Measurements from ENCODE around the gene POLG.

The POLG gene

DNA sequence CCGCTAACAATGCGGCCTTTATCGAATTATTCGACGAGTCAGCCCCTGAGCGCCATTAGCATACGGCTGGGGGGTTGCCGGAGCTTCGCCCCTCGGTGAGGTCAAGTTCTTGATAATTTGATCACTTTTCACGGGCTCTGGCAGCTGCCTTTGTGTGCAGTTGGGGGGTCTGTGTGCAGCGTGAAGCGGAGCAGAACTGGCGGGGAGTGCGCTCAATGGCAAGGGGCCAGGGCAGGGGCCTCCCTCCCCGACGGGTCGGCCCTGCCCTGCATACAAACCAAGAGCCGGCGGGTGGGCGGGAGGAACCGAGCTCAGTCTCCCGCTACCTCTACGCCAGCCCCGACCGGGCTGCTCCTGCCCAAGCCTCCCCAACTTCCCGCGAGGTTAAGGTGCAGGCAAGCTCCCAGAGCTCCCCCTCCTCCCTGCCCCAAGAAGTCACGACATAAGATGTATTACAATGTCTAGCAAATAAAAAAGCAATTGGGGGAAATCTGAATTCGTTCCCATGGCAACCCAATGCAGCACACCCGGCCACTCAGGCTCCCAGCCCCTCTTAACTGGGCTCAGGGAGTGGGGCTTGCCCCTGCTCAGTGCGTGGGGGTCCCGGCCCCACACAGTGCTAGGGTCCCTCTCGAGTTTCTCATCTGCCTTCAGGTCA is 34.1 kb upstream of the POLG start:
- H3K27ac ChIP-seq, result peak overlapping the region; percentile 59; the same call in 1 of the 2 replicates
- TF ChIP-seq, protein P1, sequence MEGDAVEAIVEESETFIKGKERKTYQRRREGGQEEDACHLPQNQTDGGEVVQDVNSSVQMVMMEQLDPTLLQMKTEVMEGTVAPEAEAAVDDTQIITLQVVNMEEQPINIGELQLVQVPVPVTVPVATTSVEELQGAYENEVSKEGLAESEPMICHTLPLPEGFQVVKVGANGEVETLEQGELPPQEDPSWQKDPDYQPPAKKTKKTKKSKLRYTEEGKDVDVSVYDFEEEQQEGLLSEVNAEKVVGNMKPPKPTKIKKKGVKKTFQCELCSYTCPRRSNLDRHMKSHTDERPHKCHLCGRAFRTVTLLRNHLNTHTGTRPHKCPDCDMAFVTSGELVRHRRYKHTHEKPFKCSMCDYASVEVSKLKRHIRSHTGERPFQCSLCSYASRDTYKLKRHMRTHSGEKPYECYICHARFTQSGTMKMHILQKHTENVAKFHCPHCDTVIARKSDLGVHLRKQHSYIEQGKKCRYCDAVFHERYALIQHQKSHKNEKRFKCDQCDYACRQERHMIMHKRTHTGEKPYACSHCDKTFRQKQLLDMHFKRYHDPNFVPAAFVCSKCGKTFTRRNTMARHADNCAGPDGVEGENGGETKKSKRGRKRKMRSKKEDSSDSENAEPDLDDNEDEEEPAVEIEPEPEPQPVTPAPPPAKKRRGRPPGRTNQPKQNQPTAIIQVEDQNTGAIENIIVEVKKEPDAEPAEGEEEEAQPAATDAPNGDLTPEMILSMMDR (conservative IDR thresholded peaks at IDR 0.05), result no peak

DNA sequence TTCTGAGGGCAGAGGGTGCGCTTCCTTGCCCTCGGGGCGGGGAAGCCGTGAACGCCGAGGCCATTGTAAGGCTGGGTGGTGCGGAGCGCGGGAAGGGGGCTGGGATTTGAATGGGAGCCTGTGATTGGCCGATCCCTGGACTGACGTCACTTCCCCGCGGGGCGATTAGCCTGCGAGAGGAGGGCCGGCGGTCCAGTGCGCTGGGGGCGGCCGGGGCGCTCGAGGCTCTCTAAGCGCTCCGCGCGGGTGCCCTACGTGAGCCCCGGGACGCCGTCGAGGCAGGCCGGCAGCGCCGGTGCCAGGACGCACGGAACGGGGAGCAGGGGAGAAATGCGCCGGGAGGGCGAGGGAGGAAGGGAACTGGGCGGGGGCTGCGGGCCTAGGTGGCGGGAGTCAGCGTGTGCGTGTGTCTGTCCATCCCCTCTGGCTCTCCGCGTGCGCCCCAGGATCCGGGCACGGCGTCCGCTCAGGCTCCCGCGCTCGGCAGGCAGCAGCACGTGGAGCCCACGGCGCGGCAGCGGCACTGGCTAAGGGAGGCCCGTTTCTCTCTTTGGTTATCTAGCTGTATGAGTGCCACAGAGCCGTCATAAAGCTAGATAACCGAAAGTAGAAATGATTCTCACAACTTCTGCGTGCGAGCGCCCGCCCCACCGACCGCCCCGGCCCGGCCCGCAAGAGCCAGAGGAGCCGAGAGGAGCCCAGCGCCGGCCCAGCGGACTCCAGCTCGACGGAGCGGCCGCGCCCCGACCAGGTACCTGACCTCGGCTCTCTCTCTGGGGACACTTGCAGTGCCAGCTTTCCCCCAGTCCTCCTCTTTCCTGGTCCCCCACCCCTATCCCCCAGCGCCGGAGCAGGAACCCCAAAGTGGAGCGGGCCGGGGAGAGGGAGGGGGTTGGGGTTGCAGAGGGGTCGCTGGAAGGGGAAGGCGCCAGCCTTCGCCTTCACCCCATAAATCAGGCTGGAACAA is 33.1 kb upstream of the POLG start:
- TF ChIP-seq, protein P1 (conservative IDR thresholded peaks at IDR 0.05), result no peak
- peak overlapping the region; percentile 59; the same call in 1 of the 2 replicates for H3K27ac ChIP-seq

DNA sequence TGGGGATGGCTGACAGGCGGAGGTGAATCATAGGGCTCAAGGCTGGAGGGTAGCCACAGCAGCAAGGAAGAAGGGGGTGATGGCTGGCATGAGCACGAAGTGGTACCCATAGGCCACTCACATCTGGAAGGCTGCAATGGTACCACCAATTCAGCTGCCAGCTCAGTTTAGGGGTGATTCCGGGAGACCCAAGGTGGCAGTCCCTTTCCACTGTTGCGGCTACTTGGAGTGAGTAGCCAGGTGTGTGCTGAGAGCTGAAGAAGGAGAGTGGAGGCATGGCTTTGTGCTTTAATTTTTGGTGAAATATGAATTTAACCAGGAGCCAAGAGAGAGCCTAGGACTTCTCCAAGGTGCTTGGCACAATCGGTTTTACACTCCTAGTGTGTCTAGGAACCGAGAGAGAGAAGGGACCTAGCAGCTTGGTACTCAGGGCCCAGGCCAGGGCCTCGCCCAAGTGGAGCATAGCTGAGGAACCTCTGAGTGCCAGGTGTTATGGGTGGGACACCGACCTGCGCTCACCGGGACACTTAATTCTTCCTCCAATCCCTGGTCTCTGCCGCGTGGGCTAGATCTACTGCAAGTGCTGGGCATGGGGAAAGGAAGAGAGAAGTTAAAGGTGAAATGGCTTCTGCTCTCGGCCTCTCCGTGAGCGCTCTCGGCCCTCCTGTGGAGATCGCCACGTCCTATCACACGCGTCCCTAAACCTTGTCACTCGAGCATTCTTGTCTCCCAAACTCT is 32.2 kb upstream of the POLG start:
- TF ChIP-seq, protein P1 (conservative IDR thresholded peaks at IDR 0.05), result no peak
- H3K27ac ChIP-seq, result peak overlapping the region; percentile 59; the same call in 1 of the 2 replicates

DNA sequence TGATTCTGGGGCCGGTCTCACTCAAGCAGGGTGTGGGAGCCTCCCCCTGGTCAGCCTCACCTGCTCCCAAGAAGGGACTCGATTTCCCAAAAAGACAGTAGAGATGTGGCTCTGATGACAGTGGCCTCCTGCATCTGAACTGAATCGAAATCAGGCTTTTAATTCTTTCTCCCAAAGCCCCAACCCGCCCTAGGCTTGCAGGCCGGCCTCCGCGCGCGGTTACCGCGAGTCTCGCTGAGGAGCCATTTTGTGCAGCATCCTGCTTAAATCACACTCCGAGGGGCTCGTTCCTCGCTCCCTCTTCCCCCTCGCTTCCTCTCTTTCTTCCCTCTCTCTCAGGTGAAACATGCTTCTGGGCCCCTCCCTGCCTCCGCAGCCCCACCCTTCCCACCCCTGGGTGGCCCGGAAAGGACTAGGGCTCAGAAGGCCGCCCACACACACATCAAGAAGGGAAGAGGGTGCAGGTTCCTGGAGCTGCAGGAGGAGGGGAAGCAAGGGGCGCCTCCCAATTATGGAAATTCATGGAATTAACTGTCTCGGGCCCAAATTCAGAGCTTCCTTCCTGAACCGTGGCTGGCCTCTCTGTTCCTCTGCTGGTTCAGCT is 30.9 kb upstream of the POLG start:
- H3K27ac ChIP-seq, result no peak overlapping the region
- TF ChIP-seq, protein P1 (conservative IDR thresholded peaks at IDR 0.05), result no peak

DNA sequence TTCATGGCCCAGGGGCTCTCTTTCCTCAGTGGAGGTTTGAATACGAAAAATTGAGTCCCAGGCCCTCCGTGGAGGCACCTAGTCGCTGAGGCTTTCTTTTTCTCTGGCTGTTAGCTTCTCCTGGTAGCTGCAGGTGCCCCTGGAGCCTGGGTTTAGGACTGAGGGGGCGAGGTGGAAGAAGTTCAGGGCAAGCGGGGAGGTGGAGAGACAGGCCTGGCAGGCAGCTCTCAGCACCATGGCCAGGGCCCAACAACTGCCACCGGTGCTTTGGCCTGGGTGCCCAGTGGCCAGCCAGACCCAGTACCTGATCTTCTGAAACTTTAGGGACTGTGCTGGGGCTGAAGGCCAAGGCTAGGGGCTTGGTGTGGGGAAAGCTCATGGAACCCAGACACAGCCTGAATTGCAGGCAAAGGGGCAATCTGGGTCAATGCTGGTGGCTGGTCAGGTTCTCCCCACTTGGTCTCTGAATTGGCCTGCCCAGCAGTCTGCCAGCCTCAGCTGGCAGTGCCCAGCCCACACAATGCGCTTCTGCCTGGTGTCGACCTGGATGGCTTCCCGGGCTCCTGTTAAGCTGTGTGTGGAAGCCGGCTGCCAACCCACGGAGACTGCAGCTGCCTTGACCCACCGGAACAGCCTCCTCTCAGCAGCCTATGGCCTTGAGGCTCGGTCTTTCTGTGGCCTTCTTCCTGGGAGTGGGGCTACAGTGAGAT is 30.3 kb upstream of the POLG start:
- H3K27ac ChIP-seq, result peak overlapping the region; percentile 25; the same call in 1 of the 2 replicates
- TF ChIP-seq, protein P1 (conservative IDR thresholded peaks at IDR 0.05), result no peak

DNA sequence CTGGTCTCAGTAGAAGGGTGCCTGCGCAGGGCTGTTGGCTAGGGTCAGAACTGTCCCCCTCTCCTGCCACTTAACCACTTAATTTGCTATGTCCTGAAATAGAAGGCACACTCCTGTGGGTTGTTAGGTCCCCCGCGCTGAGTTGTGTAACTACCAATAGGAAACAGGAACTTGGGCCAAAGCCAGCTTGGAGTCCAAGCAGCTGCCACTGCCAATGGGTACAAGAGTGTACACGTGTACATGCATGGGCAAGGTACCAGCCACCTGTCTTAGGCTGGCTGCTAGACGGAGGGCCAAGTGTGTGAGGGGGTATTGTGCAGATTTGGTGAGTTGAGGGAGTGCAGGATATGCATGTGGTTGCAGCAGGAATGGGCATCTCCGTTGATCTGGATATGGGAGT is 29.7 kb upstream of the POLG start:
- peak overlapping the region; percentile 25; the same call in 1 of the 2 replicates for H3K27ac ChIP-seq
- TF ChIP-seq, protein P1 (conservative IDR thresholded peaks at IDR 0.05), result no peak
